ENCODE data around the gene RBM38.

The RBM38 gene

GRCh38 chr20:57417830-57418780, 26.9 kb downstream of the RBM38 start:
- no peak for TF ChIP-seq CTCF (IDR thresholded peaks at IDR 0.05)

- TF ChIP-seq CTCF (IDR thresholded peaks at IDR 0.05) = no peak
These were observed 29.5 kb downstream of the RBM38 start for GRCh38 chr20:57420571-57421252.

- no peak for TF ChIP-seq CTCF (IDR thresholded peaks at IDR 0.05)
These were observed 30.3 kb downstream of the RBM38 start for GRCh38 chr20:57421253-57422220.

- no peak for TF ChIP-seq CTCF (IDR thresholded peaks at IDR 0.05)
These were observed 31.1 kb downstream of the RBM38 start for GRCh38 chr20:57422254-57422653.

- TF ChIP-seq CTCF (IDR thresholded peaks at IDR 0.05) = no peak
These were observed 34.2 kb downstream of the RBM38 start for GRCh38 chr20:57425150-57426013.

- TF ChIP-seq CTCF (IDR thresholded peaks at IDR 0.05) = no peak
These were observed 35.1 kb downstream of the RBM38 start for GRCh38 chr20:57426271-57426689.
